ENCODE results near the gene STS.
A peak's percentile ranks its signal among the peaks of the same experiment; 100 is the strongest.
"Not testable (repeated sequence)": the region's sequence is repeated elsewhere in the genome, so short reads cannot be mapped to it uniquely, and the experiment has no call there.

The STS gene

DNA sequence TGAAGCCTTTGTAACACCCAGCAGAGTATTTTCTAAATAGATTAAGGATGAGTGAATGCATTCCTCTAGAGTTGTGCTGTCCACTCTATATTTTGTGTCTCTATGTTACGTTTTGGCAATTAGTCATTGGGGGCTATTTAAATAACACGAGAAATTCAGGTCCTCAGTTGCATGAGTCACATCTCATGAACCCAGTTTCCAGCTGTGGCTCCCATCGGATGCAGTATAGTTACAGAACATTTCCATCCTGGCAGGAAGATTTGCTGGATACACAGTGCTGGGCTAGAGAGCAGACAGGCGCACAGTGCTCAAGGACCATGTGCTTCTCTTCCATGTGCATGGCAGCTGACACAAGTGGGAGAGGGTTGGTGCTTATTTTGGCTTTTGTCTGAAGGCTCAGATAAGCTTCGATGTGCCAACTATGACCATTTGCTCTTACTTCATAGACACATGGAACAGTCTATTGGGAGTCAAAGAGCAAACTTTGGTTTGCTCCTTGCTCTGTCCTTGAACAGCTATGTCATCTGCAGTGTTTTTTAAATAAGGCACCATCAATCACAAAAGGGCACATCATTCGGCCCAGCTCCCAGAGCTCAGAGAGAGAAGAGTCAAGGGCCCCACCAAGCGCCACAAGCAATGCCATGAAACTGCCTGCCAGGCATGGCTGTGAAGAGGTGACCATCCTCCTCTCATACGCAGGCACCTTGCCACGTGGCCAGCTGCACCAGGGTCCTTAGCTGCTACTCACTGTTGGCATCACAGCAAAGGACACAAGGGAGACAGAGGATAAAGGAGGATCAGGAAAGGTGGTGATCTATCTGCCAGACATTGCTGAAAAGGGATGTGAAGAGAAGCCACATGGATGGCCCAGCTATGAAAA is 8.1 kb upstream of the STS start:
- no peak for DNase-seq

GRCh38 chrX:7143076-7143475 is 4.4 kb upstream of the STS start:
- DNase-seq, result no peak

GRCh38 chrX:7143941-7144525 is 3.5 kb upstream of the STS start:
- DNase-seq, result no peak

DNA sequence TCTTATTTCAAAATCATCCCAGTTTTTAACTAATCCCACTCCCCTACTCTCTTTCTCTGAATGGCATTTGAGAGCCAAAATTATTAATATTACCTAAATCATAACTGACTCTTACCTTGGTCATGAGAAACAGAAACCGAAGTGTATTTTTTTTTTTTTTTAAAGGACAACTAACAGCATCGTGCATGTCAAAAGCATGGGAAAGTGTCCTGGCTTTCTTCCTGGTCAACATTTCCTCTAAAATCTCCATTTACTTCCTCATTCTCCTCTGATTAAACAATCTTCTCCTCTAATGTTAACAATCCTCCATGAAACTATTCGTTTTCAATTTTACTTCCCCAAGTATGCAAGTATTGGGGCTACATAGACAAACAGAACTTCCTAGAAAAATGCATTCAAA is 2.1 kb upstream of the STS start:
- no peak for DNase-seq

- no peak for DNase-seq
Measured at GRCh38 chrX:7146020-7146702, 1.4 kb upstream of the STS start.

- no peak for DNase-seq
Measured at GRCh38 chrX:7146703-7147412, 654 bp upstream of the STS start.

- peak; percentile 91 for DNase-seq
Measured at GRCh38 chrX:7147978-7148854, 704 bp downstream of the STS start, which contains the start of gene PUDP. Gene PUDP, minus strand, starts transcription at chrX:7148153. Its CDS starts 40 bp downstream, at chrX:7148113.

GRCh38 chrX:7149411-7149810 is 1.9 kb downstream of the STS start:
- DNase-seq, result no peak

- DNase-seq, result no peak
Measured at GRCh38 chrX:7153231-7153630, 5.7 kb downstream of the STS start.

GRCh38 chrX:7154041-7154597 is 6.6 kb downstream of the STS start:
- DNase-seq, result no peak

GRCh38 chrX:7155163-7155562 is 7.7 kb downstream of the STS start:
- DNase-seq, result no peak

DNA sequence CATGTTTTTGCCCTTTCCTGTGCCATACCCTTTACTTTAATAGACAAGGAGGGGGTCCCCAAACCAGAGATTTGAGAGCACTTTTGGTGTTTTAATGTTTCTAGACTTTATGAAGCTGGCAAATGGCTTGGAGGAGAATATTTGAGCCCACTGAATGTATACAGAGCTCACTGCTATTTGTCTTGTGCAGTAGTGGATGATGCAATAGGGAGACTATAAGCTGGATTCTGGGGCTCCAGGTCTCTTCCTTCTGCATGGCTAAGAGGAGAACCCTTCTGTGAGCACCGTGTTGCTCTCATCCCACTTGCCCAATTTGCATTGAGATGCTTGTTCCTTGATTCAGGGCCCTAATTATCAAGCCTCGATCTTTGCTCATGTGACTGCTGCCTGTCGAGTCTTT is 9.4 kb downstream of the STS start:
- no peak for DNase-seq

GRCh38 chrX:7158468-7158990 is 11.0 kb downstream of the STS start:
- no peak for DNase-seq

DNA sequence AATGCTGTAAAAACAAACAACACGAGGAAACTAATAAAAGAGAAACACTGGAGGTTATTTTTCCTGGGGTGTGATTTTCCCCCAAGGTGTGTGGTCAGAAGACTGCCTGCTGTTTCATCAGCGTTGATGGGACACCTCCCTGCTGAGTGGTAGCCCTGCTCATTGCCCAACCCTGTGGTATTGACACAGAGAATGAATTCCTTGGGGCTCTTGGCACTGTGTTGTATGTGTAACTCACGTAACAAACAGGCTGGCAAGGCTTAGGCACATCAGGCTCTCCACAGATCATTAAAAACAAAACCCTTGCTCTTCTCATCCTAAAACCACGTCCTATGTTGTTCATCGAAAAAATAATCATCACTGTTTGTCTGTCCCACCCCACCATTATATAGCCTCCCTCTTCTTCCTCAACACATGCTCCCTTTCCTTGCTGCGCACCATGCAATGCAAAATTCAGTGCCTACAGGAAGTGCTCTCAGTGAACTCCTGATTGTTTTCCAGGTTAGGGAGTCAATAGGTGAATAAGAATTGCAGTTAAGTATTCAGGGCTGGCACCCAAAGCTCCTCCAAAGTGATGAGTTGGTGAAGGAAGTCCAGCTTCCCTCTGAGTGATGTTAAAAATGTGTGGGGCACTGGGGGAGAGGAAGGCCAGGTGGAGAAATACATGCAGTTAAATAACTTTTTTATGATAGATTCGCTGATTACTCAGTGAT is 11.8 kb downstream of the STS start:
- no peak for DNase-seq

GRCh38 chrX:7163146-7163677 is 15.7 kb downstream of the STS start:
- no peak for DNase-seq

DNA sequence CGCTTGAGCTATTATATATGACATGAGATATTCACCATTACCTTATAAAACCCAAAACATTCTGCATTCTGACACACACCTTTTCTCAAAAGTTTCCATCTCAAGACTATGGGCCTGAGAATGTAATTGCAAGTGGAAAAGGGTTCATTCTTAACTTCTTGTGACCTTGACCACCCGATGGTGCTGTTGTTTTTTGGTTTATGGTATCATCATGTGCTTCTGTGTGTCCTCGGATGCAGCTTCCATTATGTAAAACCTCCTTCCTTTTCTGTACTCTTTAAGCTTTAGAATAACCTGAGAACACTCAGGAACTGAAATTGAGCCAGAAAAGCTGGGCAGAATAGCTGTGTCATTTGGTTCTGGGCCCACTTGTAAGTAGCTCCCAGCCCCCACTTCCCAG is 16.7 kb downstream of the STS start:
- DNase-seq, result no peak

DNA sequence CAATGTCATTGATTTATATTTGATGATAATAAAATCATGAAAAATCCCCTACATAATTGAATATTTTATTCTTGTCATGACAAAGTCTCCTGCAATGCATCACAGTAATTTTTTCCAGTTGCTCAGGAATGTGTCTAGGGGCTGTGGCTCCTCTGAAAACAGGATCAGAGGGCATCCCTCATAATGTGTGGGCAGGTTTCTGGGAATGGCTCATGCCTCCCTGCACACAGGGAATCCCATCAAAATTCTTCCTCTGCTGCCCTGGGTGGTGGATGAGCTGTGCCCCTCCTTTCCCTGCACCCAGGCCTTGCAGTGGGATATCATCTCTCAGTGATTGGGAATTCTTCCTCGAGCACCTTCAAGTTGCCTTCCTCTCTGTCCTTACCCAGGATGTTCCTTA is 20.9 kb downstream of the STS start:
- DNase-seq, result no peak

GRCh38 chrX:7169627-7170026 is 22.1 kb downstream of the STS start:
- no peak for DNase-seq

DNA sequence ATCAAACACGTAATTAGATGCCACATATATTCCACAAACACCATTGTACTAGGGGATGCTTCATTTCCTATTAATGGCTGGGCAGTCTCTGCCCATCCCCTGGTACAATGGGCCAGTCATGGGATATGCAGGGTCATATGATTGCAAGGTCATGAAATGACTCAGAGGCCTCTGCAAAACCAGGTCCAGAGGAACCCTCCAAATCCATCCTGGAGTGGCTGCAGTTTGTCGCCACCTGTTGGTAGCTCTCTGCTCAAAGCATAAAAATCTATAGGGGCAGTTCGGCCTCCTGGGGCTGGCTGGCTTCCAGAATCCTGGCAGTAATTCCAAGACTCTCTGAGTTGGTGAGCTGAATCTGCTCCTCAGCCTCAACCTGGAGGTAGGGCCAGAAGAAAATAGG is 23.4 kb downstream of the STS start:
- no peak for DNase-seq

GRCh38 chrX:7178859-7179258 is 31.3 kb downstream of the STS start:
- not testable (repeated sequence) for DNase-seq

DNA sequence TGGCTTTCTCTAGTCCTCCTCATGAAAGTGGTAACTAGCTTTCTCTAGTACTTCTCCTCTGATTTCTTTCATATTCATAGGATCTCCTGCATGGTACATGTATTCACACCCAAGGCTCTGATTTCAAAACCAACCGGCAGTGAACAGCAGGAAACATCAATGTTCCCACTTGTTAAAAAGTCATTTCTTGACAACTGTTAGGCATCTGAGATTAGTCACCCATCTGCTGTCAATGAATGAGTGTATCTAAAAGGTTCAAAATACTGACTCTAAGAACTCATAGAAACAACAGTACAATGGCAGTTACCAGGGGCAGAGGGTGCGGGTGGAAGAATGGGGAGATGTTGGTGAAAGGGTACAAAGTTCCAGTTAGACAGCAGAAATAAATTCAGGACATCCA is 31.9 kb downstream of the STS start:
- no peak for DNase-seq
